ENCODE results near the gene PIGN.
"Not testable (repeated sequence)": the region's sequence is repeated elsewhere in the genome, so short reads cannot be mapped to it uniquely, and the experiment has no call there.

PIGN gene

GRCh38 chr18:62175521-62175920 lies 11.3 kb downstream of the PIGN start:
- no peak for DNase-seq

DNA sequence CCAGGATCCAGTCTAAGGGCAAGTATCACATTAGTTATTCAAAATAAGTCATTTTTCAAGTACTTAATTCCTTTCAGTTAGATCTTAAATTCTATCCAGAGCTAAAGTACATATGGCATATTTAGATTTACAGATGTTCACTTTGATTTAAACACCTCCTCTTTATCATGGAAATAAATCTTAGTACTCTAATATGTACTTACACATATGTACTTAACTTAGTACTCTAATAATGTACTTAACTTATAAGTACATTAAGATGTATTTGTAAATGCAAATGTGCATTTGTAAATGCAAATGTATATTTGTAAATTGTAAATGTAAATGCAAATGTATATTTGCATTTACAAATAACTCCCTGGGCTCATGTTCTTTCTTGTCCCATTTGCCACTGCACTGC lies 14.6 kb downstream of the PIGN start:
- DNase-seq, result no peak

GRCh38 chr18:62170857-62171256 lies 16.0 kb downstream of the PIGN start:
- DNase-seq, result no peak

DNA sequence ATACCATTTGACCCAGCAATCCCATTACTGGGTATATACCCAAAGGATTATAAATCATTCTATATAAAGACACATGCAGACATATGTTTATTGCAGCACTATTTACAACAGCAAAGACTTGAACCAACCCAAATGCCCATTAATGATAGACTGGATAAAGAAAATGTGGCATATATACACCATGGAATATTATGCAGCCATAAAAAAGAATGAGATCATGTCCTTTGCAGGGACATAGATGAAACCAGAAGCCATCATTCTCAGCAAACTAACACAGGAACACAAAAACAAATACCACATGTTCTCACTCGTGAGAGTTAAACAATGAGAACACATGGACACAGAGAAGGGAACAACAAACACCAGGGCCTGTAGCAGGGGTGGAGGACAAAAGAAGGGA lies 20.3 kb downstream of the PIGN start:
- not testable (repeated sequence) for DNase-seq

DNA sequence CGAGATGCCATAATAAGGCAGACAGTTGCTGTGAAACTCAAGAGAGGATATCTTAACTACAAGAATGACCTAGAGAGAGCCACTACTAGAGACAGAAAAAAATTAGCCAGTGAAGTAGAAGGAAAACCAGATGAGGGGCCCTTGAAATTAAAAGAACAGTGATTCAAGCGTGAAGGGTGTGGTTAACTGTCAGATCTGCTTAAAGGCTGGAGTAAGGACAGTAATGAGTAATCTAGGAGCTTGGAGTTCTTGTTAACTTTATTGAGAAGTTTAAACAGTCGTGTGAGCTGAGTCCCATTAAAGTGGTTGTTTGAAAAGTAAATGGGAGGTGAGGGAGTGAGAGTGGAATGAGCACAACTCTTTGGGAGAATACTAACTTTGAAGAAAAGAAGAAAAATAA lies 21.3 kb downstream of the PIGN start:
- DNase-seq, result no peak

- no peak for DNase-seq
Observed at GRCh38 chr18:62164855-62165487, 21.9 kb downstream of the PIGN start.

DNA sequence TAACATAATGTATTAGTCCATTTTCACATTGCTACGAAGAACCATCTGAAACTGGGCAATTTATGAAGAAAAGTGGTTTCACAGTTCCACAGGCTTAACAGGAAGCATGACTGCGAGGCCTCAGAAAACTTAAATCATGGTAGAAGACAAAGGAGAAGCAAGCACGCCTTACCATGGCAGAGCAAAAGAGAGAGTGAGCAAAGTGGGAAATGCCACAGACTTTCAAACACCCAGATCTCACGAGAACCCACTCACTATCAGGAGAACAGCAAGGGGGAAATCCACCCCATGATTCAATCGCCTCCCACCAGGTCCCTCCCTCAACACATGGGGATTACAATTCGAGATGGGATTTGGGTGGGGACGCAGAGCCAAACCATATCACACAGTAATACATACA lies 22.5 kb downstream of the PIGN start:
- no peak for DNase-seq

DNA sequence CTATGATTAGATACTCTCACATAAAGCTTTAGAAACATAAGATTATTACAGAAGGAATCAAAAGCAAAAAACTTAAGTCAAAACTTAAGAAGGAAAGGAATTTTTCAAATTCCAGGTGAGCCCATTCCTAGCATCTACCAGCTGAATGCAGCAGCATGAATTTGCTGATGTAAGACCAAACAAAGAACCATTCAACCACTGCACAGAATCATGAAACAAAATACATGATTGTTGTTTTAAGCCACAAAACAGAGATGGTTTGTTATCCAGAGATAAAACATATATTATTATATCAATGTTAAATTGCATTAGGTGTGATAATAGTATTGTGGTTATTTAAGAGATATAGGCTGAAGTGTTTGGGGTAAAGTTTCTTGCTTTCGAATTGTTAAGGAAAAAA lies 29.0 kb downstream of the PIGN start:
- no peak for DNase-seq

GRCh38 chr18:62152844-62153243 lies 34.0 kb downstream of the PIGN start:
- DNase-seq, result no peak

GRCh38 chr18:62151068-62151771 lies 35.6 kb downstream of the PIGN start:
- no peak for DNase-seq

- DNase-seq, result no peak
Observed at GRCh38 chr18:62144338-62144737, 42.5 kb downstream of the PIGN start.

GRCh38 chr18:62140259-62140658 lies 46.6 kb downstream of the PIGN start:
- no peak for DNase-seq

GRCh38 chr18:62138461-62139235 lies 48.2 kb downstream of the PIGN start:
- DNase-seq, result no peak

DNA sequence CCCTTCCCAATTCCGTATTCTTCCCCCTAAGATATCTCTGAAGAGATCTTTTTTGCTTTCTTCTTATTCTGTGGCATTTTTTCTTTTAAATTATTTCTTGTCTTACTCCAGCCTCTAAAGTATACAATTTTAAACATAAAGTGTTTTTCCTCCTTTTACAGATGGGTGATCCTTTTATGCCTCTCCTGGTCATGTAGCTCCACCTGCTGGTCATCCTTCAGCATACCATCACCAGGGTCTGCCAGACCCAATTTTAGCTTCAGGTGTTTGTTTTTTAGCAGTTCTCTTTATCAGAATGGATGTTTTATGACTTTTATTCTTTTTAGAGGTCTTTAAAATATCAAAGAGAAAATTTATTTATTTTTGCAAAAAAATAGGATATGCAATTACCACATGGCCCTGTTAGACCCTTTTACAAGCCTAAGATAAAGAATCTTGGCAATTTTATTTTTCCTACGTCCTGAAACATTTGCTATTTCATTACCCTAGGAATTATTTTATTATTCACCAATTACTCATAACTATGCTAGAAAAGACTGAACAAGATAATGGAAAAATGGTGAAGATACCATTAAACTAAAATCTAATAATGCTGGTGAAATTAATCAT lies 55.5 kb downstream of the PIGN start:
- peak; percentile 38 for DNase-seq

GRCh38 chr18:62128157-62128556 lies 58.7 kb downstream of the PIGN start:
- DNase-seq, result no peak

DNA sequence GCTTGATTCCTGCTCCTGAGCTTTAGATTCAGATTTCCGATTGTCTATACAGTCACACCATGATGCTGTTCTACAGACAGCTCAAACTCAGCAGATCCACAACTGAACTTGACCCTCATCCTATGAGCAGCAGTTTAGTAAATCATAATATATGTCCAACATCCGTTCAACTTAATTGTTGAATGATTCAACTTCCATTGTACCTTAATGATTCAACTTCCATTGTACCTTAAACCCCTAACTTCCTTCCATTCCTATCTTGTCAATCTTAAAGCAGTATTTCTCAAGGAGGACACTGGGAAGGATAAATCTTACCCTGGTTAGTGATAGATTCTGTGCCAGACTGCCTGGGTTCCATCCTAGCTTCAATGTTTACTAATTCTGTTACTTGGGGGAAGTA lies 60.1 kb downstream of the PIGN start:
- DNase-seq, result no peak

- DNase-seq, result no peak
Observed at GRCh38 chr18:62125702-62126101, 61.2 kb downstream of the PIGN start.

GRCh38 chr18:62122330-62122729 lies 64.5 kb downstream of the PIGN start:
- no peak for DNase-seq

DNA sequence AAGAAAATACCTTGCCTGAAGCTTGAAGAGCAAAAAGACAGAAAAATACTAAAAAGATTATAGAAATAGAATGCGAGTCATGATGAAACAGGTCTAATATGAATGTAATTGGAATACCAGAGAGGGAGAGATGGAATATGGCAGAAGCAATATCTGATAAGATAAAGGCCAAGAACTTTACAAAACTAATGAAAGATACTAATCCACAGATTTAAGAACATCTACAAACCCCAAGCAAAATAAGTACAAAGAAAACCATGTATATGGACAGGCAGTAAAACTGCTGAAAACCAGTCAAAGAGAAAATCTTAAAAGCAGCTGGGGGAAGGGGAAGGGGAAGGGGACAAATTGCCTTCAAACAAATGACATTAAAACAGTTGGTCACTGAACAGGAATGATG lies 67.0 kb downstream of the PIGN start:
- DNase-seq, result no peak

- DNase-seq, result no peak
Observed at GRCh38 chr18:62118328-62118727, 68.5 kb downstream of the PIGN start.

- DNase-seq, result no peak
Observed at GRCh38 chr18:62109676-62110075, 77.2 kb downstream of the PIGN start.

DNA sequence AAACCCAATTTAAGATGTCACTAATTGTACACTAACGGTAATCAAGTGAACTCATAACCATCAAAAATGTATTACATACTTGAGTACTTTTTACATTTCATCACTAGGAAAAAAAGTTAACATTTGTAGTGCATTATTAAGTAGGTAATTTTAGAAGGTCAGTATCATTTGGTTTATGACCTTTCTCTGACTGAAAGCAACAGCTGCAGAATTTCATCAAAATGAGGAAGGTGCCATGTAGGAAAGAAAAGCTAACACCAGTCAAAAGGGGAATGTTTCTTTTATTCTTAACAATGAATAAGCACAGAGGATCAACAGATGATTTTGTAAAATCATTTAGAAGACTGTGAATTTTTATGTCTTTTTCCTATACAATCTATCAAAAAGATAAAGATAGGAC lies 79.0 kb downstream of the PIGN start:
- DNase-seq, result no peak

DNA sequence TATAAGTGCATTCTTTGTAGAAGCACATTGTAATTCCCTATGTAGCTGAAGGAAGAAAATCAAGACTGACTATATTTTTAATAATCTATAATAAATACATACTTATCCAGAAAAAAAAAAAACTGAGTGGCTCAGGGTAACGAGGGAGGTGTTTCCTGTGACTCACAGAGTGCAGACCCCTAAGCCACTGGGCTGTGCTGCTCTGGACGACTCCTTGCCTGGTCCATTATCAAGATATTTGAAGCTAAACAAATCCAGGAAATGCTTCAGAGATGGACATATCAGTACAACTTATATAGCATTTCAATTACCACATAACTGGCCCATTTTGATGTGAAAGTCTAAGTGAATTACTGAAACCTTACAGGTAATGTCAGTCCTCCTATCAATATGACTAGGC lies 80.6 kb downstream of the PIGN start:
- no peak for DNase-seq

- no peak for DNase-seq
Observed at GRCh38 chr18:62105376-62105775, 81.5 kb downstream of the PIGN start.
